Stimulated activated CD4-positive, alpha-beta T cell treated with anti-CD3 and anti-CD28 coated beads, Interleukin-1b, Interleukin-23, amount 100 ng/mL, for 48 hours (primary cell): ENCODE results near the gene LIMS2.

ENCODE experiments used
- DNase-seq: peaks from one replicate; pipeline ENCODE4 v3.0.0-alpha.2; 2020

Gene LIMS2

GRCh38 chr2:127596311-127597045 is 78.9 kb downstream of the LIMS2 start:
- DNase-seq: no peak

GRCh38 chr2:127594116-127594591 is 81.2 kb downstream of the LIMS2 start:
- no peak for DNase-seq

GRCh38 chr2:127593228-127594115 is 81.9 kb downstream of the LIMS2 start:
- DNase-seq: no peak

GRCh38 chr2:127592761-127593227 is 82.5 kb downstream of the LIMS2 start:
- no peak for DNase-seq

GRCh38 chr2:127591221-127591923 is 84.0 kb downstream of the LIMS2 start:
- DNase-seq: peak; percentile 61

GRCh38 chr2:127590386-127591190 is 84.7 kb downstream of the LIMS2 start:
- DNase-seq: no peak

- no peak for DNase-seq
These were observed 85.5 kb downstream of the LIMS2 start for GRCh38 chr2:127589841-127590240.

GRCh38 chr2:127589358-127589757 is 86.0 kb downstream of the LIMS2 start:
- no peak for DNase-seq
